GM18517 (cell line): ENCODE data around the gene NUP54.

Experiments used
- ATAC-seq: cut with Tn5 transposase; IDR thresholded peaks from one replicate; pipeline ENCODE4 v1.9.1; 2021; ENCODE audit warnings: mild to moderate bottlenecking, moderate library complexity; ENCODE audit not compliant: unreplicated experiment

The NUP54 gene

GRCh38 chr4:76148142-76148865 lies at the start of gene NUP54:
Gene NUP54, minus strand, starts transcription at chr4:76148397. Its CDS starts 23 bp downstream, at chr4:76148374.
- ATAC-seq, result peak; percentile 97

- ATAC-seq, result no peak
Observed at GRCh38 chr4:76197031-76197743, 49.0 kb upstream of the NUP54 start.

- ATAC-seq, result no peak
Observed at GRCh38 chr4:76196376-76196775, 48.2 kb upstream of the NUP54 start.

GRCh38 chr4:76195326-76195725 lies 47.1 kb upstream of the NUP54 start:
- no peak for ATAC-seq

- no peak for ATAC-seq
Observed at GRCh38 chr4:76194325-76194724, 46.1 kb upstream of the NUP54 start.

- ATAC-seq, result no peak
Observed at GRCh38 chr4:76192236-76192635, 44.0 kb upstream of the NUP54 start.

GRCh38 chr4:76188557-76188956 lies 40.4 kb upstream of the NUP54 start:
- no peak for ATAC-seq

GRCh38 chr4:76188149-76188548 lies 40.0 kb upstream of the NUP54 start:
- ATAC-seq, result no peak

- no peak for ATAC-seq
Observed at GRCh38 chr4:76187152-76187551, 39.0 kb upstream of the NUP54 start.

GRCh38 chr4:76182463-76182862 lies 34.3 kb upstream of the NUP54 start:
- no peak for ATAC-seq

- peak; percentile 87 for ATAC-seq
Observed at GRCh38 chr4:76179398-76180318, 31.5 kb upstream of the NUP54 start.

GRCh38 chr4:76178296-76178695 lies 30.1 kb upstream of the NUP54 start:
- no peak for ATAC-seq

- no peak for ATAC-seq
Observed at GRCh38 chr4:76177709-76178108, 29.5 kb upstream of the NUP54 start.

- ATAC-seq, result no peak
Observed at GRCh38 chr4:76175336-76175735, 27.1 kb upstream of the NUP54 start.

- ATAC-seq, result no peak
Observed at GRCh38 chr4:76174216-76174615, 26.0 kb upstream of the NUP54 start.

GRCh38 chr4:76168688-76169087 lies 20.5 kb upstream of the NUP54 start:
- no peak for ATAC-seq

GRCh38 chr4:76166480-76166879 lies 18.3 kb upstream of the NUP54 start:
- ATAC-seq, result no peak

- ATAC-seq, result no peak
Observed at GRCh38 chr4:76160355-76160754, 12.2 kb upstream of the NUP54 start.

GRCh38 chr4:76156635-76157034 lies 8.4 kb upstream of the NUP54 start:
- no peak for ATAC-seq

- ATAC-seq, result no peak
Observed at GRCh38 chr4:76155979-76156378, 7.8 kb upstream of the NUP54 start.

GRCh38 chr4:76153356-76153755 lies 5.2 kb upstream of the NUP54 start:
- no peak for ATAC-seq
